Osteocyte (in vitro differentiated cells): Measurements from ENCODE around the gene MS4A4A. TPM values are rescaled to one million over a fixed set of nuclear protein-coding genes. Genes with fewer than 3 reads are reported as not detected.

Experiments used
- DNase-seq: peaks from one replicate; pipeline ENCODE4 v3.0.0; 2021; ENCODE audit warnings: mixed read lengths; ENCODE audit not compliant: unreplicated experiment; ENCODE audit errors: extremely low spot score
- H3K27ac Mint-ChIP-seq: one replicate; pipeline ENCODE4 v1.8.0; 2021; ENCODE audit warnings: mild to moderate bottlenecking, mixed read lengths; ENCODE audit not compliant: unreplicated experiment
- H3K27me3 Mint-ChIP-seq: one replicate; pipeline ENCODE4 v1.8.0; 2021; ENCODE audit warnings: mixed read lengths; ENCODE audit not compliant: unreplicated experiment
- H3K36me3 Mint-ChIP-seq: one replicate; pipeline ENCODE4 v1.8.0; 2021; ENCODE audit warnings: mixed read lengths; ENCODE audit not compliant: unreplicated experiment
- H3K4me1 Mint-ChIP-seq: one replicate; pipeline ENCODE4 v1.8.0; 2021; ENCODE audit warnings: mixed read lengths; ENCODE audit not compliant: unreplicated experiment
- H3K4me3 Mint-ChIP-seq: one replicate; pipeline ENCODE4 v1.8.0; 2021; ENCODE audit warnings: mild to moderate bottlenecking, moderate library complexity, mixed read lengths; ENCODE audit not compliant: unreplicated experiment
- H3K9me3 Mint-ChIP-seq: one replicate; pipeline ENCODE4 v1.8.0; 2021; ENCODE audit warnings: mixed read lengths; ENCODE audit not compliant: unreplicated experiment
- CTCF ChIP-seq: fragments of 200-600 bp; sonication (generic); IDR thresholded peaks from 2 replicates; pipeline ENCODE4 v1.5.0; 2021; ENCODE audit warnings: antibody characterized with exemption, mild to moderate bottlenecking, moderate library complexity
- total RNA-seq: library from RNA; stranded (reverse); gene quantifications from 2 replicates; pipeline ENCODE4 v1.2.1, GENCODE V29; 2021

Gene MS4A4A
- total RNA-seq, 1 donor from 2014 or later, result not detected

DNA sequence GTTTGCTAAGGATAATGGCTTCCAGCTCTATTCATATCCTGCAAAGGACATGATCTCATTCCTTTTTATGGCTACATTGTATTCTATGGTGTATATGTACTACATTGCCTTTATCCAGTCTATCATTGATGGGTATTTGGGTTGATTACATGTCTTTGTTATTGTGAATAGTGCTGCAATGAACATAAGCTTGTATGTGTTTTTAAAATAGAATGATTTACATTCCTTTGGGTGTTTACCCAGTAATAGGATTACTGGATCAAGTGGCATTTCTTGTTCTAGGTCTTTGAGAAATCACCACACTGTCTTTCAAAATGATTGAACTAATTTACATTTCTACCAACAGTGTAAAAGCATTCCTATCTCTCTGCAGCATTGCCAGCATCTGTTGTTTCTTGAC lies 40.6 kb downstream of the MS4A4A start:
- DNase-seq, result no peak
- no peak overlapping the region for H3K27ac Mint-ChIP-seq
- no peak for TF ChIP-seq CTCF

GRCh38 chr11:60326955-60327354 lies 46.5 kb downstream of the MS4A4A start, which contains the start of gene MS4A6E:
Gene MS4A6E, plus strand, starts transcription at chr11:60327255. Its CDS starts 7,641 bp downstream, at chr11:60334896.
- H3K27me3 Mint-ChIP-seq, result peaks cover 4% of the 10 kb centered on the region
- TF ChIP-seq CTCF, result no peak
- no peaks in the 10 kb centered on the region for H3K4me1 Mint-ChIP-seq
- DNase-seq, result no peak
- H3K36me3 Mint-ChIP-seq, result no peaks in the 10 kb centered on the region
- no peak within 1 kb of the TSS for H3K27ac Mint-ChIP-seq
- peaks cover 7% of the 10 kb centered on the region for H3K9me3 Mint-ChIP-seq
- H3K4me3 Mint-ChIP-seq, result no peak within 1 kb of the TSS

More for the DNA sequence above, 40.6 kb downstream of the MS4A4A start:
- H3K36me3 Mint-ChIP-seq, result no peaks in the 10 kb centered on the region
- no peaks in the 10 kb centered on the region for H3K4me1 Mint-ChIP-seq
- peaks cover 4% of the 10 kb centered on the region for H3K27me3 Mint-ChIP-seq
- no peak overlapping the region for H3K4me3 Mint-ChIP-seq
- H3K9me3 Mint-ChIP-seq, result peaks cover 13% of the 10 kb centered on the region

DNA sequence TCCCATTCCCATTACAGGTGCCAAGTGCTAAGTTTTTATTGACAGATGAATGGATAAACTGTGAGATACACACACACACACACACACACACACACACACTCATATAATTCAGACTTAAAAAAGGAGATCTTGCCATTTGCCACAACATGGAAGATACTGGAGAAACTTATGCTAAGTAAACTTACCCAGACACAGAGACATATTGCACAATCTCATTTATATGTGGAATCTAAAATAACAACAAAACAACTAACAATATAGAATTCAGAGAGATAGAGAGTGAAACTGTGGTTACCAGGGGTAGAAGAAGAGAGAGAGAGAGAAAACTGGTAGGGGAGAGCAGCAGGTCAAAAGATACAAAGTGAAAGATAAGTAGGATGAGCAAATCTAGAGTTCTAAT lies 48.0 kb downstream of the MS4A4A start:
- H3K4me1 Mint-ChIP-seq, result no peaks in the 10 kb centered on the region
- H3K27me3 Mint-ChIP-seq, result peaks cover 4% of the 10 kb centered on the region
- TF ChIP-seq CTCF, result no peak
- peaks cover 7% of the 10 kb centered on the region for H3K9me3 Mint-ChIP-seq
- H3K4me3 Mint-ChIP-seq, result no peak overlapping the region
- DNase-seq, result no peak
- H3K36me3 Mint-ChIP-seq, result no peaks in the 10 kb centered on the region
- H3K27ac Mint-ChIP-seq, result no peak overlapping the region

DNA sequence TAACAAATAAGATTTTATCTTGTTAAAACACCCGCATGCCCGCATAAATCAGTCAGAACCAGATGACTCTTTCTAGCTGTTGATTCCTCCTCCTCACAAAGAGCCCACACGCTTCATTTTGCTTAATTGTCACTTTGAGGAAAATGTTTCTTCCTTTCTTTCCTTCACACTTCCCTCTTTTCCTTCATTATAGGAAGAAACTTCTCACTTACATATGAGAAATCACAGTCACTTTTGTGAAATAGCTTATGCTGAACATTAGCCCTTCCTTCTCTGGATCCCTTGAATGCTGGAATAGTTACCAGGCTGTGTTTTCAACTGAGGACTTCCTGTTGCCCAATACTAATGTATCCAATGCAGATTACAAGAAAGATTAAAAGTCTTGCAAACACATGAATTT lies 52.4 kb downstream of the MS4A4A start:
- no peak for TF ChIP-seq CTCF
- DNase-seq, result no peak
- Mint-ChIP-seq H3K9me3 (peaks cover 4% of the 10 kb centered on the region), H3K36me3 (no peaks in the 10 kb centered on the region), H3K4me3 (no peak overlapping the region), H3K4me1 (no peaks in the 10 kb centered on the region), H3K27ac (no peak overlapping the region), H3K27me3 (no peaks in the 10 kb centered on the region)

GRCh38 chr11:60334005-60334620 lies 53.6 kb downstream of the MS4A4A start:
- no peaks in the 10 kb centered on the region for H3K27me3 Mint-ChIP-seq
- no peaks in the 10 kb centered on the region for H3K36me3 Mint-ChIP-seq
- no peaks in the 10 kb centered on the region for H3K4me1 Mint-ChIP-seq
- no peak overlapping the region for H3K27ac Mint-ChIP-seq
- H3K4me3 Mint-ChIP-seq, result no peak overlapping the region
- H3K9me3 Mint-ChIP-seq, result peaks cover 4% of the 10 kb centered on the region
- peak; percentile 88 for DNase-seq
- TF ChIP-seq CTCF, result peak; percentile 77
